ENCODE measurements around the gene ODF2. TPM values are rescaled to one million over a fixed set of nuclear protein-coding genes. Genes with fewer than 3 reads are reported as not detected.
A peak's percentile ranks its signal among the peaks of the same experiment; 100 is the strongest.

ODF2 gene
- total and polyA plus RNA-seq, 2 of the 13 experiments (the other 11 are each of a cell fraction or from before 2014, with no cell fraction given) = 9.8 to 31.3 TPM

GRCh38 chr9:128504485-128505413, 48.9 kb downstream of the ODF2 start, which contains the start of gene GLE1 (continued):
- TF ChIP-seq ZNF496 (CRISPR knock-in tag; IDR thresholded peaks at IDR 0.05; ENCODE audit: insufficient replicate concordance) = no peak
- TF ChIP-seq ZNF773 (CRISPR knock-in tag; IDR thresholded peaks at IDR 0.05; ENCODE audit: borderline replicate concordance) = no peak
- peak; percentile 76; the same call in 1 of the 2 replicates for TF ChIP-seq E2F5 (CRISPR knock-in tag; conservative IDR thresholded peaks at IDR 0.05)
- no peak for TF ChIP-seq ZNF343 (CRISPR knock-in tag; IDR thresholded peaks at IDR 0.05)
- peak; percentile 72; the same call in 1 of the 2 replicates for TF ChIP-seq HES4 (CRISPR knock-in tag; IDR thresholded peaks at IDR 0.05; ENCODE audit: borderline replicate concordance)
- no peak for TF ChIP-seq ZNF382 (CRISPR knock-in tag; IDR thresholded peaks at IDR 0.05; ENCODE audit: borderline replicate concordance)
- TF ChIP-seq BCLAF1 (IDR thresholded peaks at IDR 0.05) = no peak
- peak; percentile 90 for TF ChIP-seq ZNF225 (CRISPR knock-in tag; IDR thresholded peaks at IDR 0.05)
- TF ChIP-seq ZNF619 (CRISPR knock-in tag; IDR thresholded peaks at IDR 0.05) = no peak; the same call in 1 of the 2 replicates
- TF ChIP-seq TEAD3 (CRISPR knock-in tag; optimal IDR thresholded peaks at IDR 0.05; ENCODE audit: borderline replicate concordance) = peak; percentile 73
- no peak for TF ChIP-seq IKZF1 (IDR thresholded peaks at IDR 0.05)
- TF ChIP-seq CEBPB (IDR thresholded peaks at IDR 0.05; ENCODE audit: borderline replicate concordance, low read depth, low read length) = no peak
- TF ChIP-seq TCF7 (IDR thresholded peaks at IDR 0.05; ENCODE audit: low read depth) = no peak
- no peak for TF ChIP-seq MATR3 (CRISPR knock-in tag; IDR thresholded peaks at IDR 0.05)
- TF ChIP-seq, protein P1, sequence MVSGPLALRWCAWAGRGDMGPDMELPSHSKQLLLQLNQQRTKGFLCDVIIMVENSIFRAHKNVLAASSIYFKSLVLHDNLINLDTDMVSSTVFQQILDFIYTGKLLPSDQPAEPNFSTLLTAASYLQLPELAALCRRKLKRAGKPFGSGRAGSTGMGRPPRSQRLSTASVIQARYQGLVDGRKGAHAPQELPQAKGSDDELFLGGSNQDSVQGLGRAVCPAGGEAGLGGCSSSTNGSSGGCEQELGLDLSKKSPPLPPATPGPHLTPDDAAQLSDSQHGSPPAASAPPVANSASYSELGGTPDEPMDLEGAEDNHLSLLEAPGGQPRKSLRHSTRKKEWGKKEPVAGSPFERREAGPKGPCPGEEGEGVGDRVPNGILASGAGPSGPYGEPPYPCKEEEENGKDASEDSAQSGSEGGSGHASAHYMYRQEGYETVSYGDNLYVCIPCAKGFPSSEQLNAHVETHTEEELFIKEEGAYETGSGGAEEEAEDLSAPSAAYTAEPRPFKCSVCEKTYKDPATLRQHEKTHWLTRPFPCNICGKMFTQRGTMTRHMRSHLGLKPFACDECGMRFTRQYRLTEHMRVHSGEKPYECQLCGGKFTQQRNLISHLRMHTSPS (CRISPR knock-in tag; IDR thresholded peaks at IDR 0.05; ENCODE audit: low read depth) = peak; percentile 69; the same call in 1 of the 2 replicates
- peak; percentile 60; the same call in 1 of the 2 replicates for TF ChIP-seq SIN3B (IDR thresholded peaks at IDR 0.05; ENCODE audit: low read length)
- 0 out of 2 replicates have a peak, but pooled peaks have one; percentile 45 for TF ChIP-seq ZNF572 (CRISPR knock-in tag; IDR thresholded peaks at IDR 0.05)
- TF ChIP-seq NFE2 (CRISPR knock-in tag; IDR thresholded peaks at IDR 0.05) = no peak
- TF ChIP-seq, protein P2, sequence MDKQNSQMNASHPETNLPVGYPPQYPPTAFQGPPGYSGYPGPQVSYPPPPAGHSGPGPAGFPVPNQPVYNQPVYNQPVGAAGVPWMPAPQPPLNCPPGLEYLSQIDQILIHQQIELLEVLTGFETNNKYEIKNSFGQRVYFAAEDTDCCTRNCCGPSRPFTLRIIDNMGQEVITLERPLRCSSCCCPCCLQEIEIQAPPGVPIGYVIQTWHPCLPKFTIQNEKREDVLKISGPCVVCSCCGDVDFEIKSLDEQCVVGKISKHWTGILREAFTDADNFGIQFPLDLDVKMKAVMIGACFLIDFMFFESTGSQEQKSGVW (CRISPR knock-in tag; IDR thresholded peaks at IDR 0.05; ENCODE audit: borderline replicate concordance) = no peak
- TF ChIP-seq SAFB2 (CRISPR knock-in tag; IDR thresholded peaks at IDR 0.05; ENCODE audit: borderline replicate concordance, low read depth) = no peak; the same call in 1 of the 2 replicates
- TF ChIP-seq TOE1 (CRISPR knock-in tag; IDR thresholded peaks at IDR 0.05) = no peak
- no peak for TF ChIP-seq CERS6 (CRISPR knock-in tag; IDR thresholded peaks at IDR 0.05)

Measured in HepG2 (cell line).